OCI-LY7 (cell line): ENCODE data around the gene TLE1. TPM values are rescaled to one million over a fixed set of nuclear protein-coding genes. Genes with fewer than 3 reads are reported as not detected.

Experiments used
- BruUV-seq: library from RNA; stranded (reverse); fragments of 400-500 nt; replicated peaks from 2 replicates; lab custom pipeline; 2021; lab: Mats Ljungman, UMichigan
- CTCF ChIA-PET: fragments of 300-600 bp; sonication (Branson Sonifier 250); formaldehyde crosslinking; loops from one replicate; lab custom pipeline; 2022; ENCODE audit warnings: antibody characterized with exemption; ENCODE audit not compliant: unreplicated experiment; lab: Charles Lee
- POLR2A ChIA-PET: fragments of 300-600 bp; sonication (Branson Sonifier 250); formaldehyde crosslinking; loops from one replicate; lab custom pipeline; 2022; ENCODE audit warnings: antibody characterized with exemption; lab: Charles Lee
- DNase-seq: peaks from one replicate; pipeline ENCODE4 v3.0.0-alpha.2; 2015; ENCODE audit warnings: low spot score
- H2AFZ ChIP-seq: fragments of 200-600 bp; sonication (generic), shearing (Covaris generic); 2 replicates; pipeline ENCODE4 v1.6.1; 2014; ENCODE audit warnings: mild to moderate bottlenecking, antibody characterized with exemption, low read length, moderate library complexity
- H3K27ac ChIP-seq: fragments of 200-600 bp; sonication (generic); 2 replicates; pipeline ENCODE4 v1.5.1; 2014; ENCODE audit warnings: mixed run types, low read depth, mild to moderate bottlenecking, moderate library complexity, low read length, inconsistent platforms; ENCODE audit not compliant: poor library complexity, severe bottlenecking
- H3K36me3 ChIP-seq: fragments of 200-600 bp; sonication (generic); 2 replicates; pipeline ENCODE4 v1.6.1; 2014; ENCODE audit warnings: mild to moderate bottlenecking, antibody characterized with exemption, low read length, moderate library complexity, mixed read lengths; ENCODE audit not compliant: insufficient read depth
- H3K4me1 ChIP-seq: fragments of 200-600 bp; sonication (generic); 2 replicates; pipeline ENCODE4 v1.5.1; 2014; ENCODE audit warnings: mild to moderate bottlenecking, low read length; ENCODE audit not compliant: insufficient read depth, poor library complexity, severe bottlenecking
- H3K4me2 ChIP-seq: fragments of 200-600 bp; sonication (generic); 2 replicates; pipeline ENCODE4 v1.6.1; 2014; ENCODE audit warnings: mild to moderate bottlenecking, low read length
- H3K4me3 ChIP-seq: fragments of 200-600 bp; sonication (generic); 2 replicates; pipeline ENCODE4 v1.5.1; 2014; ENCODE audit warnings: mild to moderate bottlenecking, low read depth, low read length; ENCODE audit not compliant: poor library complexity, severe bottlenecking
- H3K79me2 ChIP-seq: fragments of 200-600 bp; sonication (generic); 2 replicates; pipeline ENCODE4 v1.6.1; 2016; ENCODE audit warnings: low read depth, mild to moderate bottlenecking, low read length, moderate library complexity, mixed read lengths; ENCODE audit not compliant: insufficient read depth
- H3K9me2 ChIP-seq: fragments of 200-600 bp; sonication (generic); 2 replicates; pipeline ENCODE4 v1.6.1; 2016; ENCODE audit warnings: mild to moderate bottlenecking, low read length, mixed read lengths; ENCODE audit not compliant: insufficient read depth
- H3K9me3 ChIP-seq: fragments of 200-600 bp; sonication (generic); 2 replicates; pipeline ENCODE4 v1.6.1; 2014; ENCODE audit warnings: mild to moderate bottlenecking, mixed run types, low read length, mixed read lengths
- H4K20me1 ChIP-seq: fragments of 200-600 bp; sonication (generic); 2 replicates; pipeline ENCODE4 v1.6.1; 2014; ENCODE audit warnings: mild to moderate bottlenecking, antibody characterized with exemption, low read length, moderate library complexity, mixed read lengths; ENCODE audit not compliant: insufficient read depth
- EZH2phosphoT487 ChIP-seq: fragments of 200-600 bp; sonication (generic); IDR thresholded peaks from 2 replicates; pipeline ENCODE4 v1.6.1; 2018; ENCODE audit warnings: low read depth, borderline replicate concordance, mild to moderate bottlenecking, mixed run types, antibody characterized with exemption, low read length, moderate library complexity, mixed read lengths
- intact Hi-C: fragments of 100-400 bp; cut with micrococcal nuclease; formaldehyde crosslinking; loops from one replicate; pipeline ENCODE4 v1.10.0; 2022; ENCODE audit not compliant: unreplicated experiment
- total RNA-seq, 2 experiments: library from RNA; depleted of rRNA in 1 of 2; stranded (reverse); fragments of >200 nt in 1 of 2; shearing (Covaris generic) in 1 of 2; gene quantifications; 2 replicates each; pipeline ENCODE4 v1.2.3, GENCODE V29; 2014 to 2022
- TF ChIP-seq, protein P1 (sequence below): fragments of 200-600 bp; sonication (generic); conservative IDR thresholded peaks from 2 replicates; pipeline ENCODE4 v1.5.1; 2014; ENCODE audit warnings: mild to moderate bottlenecking, antibody characterized with exemption, low read length, moderate library complexity, mixed read lengths

TLE1 gene
- total RNA-seq, 2 experiments from 2014 or later: 0.13 TPM; not detected in 1

DNA sequence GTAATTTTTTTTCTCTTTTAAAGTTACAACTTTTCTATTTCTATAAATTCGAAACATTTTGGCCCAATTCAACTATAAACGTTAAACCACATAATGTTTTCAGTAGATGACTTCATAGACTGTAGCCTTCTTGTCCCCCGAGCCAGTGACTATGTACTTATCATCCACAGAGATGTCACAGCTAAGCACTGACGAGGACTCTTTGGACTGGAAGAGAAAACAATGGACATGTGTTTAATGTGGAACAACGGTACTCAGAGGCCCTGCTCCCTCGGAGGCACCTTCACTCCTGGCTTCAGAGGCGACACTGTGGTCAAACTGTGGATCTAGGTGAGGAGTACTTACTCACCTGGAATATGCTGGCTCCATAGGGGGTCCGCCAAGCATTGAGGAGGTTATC lies 105.2 kb downstream of the TLE1 start:
- no TSS peak for BruUV-seq
- no peaks in the 10 kb centered on the region for H3K79me2 ChIP-seq
- H4K20me1 ChIP-seq: no peaks in the 10 kb centered on the region
- DNase-seq: no peak
- POLR2A ChIA-PET: no interaction called here
- H3K27ac ChIP-seq: no peak overlapping the region
- no peak overlapping the region for H2AFZ ChIP-seq
- CTCF ChIA-PET: no interaction called here
- intact Hi-C loops: no loop called here
- H3K4me2 ChIP-seq: no peak overlapping the region
- H3K9me3 ChIP-seq: no peaks in the 10 kb centered on the region
- no peaks in the 10 kb centered on the region for H3K9me2 ChIP-seq
- no peak overlapping the region for H3K4me3 ChIP-seq
- no peaks in the 10 kb centered on the region for H3K36me3 ChIP-seq
- no peaks in the 10 kb centered on the region for H3K4me1 ChIP-seq
- TF ChIP-seq, protein P1, sequence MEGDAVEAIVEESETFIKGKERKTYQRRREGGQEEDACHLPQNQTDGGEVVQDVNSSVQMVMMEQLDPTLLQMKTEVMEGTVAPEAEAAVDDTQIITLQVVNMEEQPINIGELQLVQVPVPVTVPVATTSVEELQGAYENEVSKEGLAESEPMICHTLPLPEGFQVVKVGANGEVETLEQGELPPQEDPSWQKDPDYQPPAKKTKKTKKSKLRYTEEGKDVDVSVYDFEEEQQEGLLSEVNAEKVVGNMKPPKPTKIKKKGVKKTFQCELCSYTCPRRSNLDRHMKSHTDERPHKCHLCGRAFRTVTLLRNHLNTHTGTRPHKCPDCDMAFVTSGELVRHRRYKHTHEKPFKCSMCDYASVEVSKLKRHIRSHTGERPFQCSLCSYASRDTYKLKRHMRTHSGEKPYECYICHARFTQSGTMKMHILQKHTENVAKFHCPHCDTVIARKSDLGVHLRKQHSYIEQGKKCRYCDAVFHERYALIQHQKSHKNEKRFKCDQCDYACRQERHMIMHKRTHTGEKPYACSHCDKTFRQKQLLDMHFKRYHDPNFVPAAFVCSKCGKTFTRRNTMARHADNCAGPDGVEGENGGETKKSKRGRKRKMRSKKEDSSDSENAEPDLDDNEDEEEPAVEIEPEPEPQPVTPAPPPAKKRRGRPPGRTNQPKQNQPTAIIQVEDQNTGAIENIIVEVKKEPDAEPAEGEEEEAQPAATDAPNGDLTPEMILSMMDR: no peak
- TF ChIP-seq EZH2phosphoT487: no peak

DNA sequence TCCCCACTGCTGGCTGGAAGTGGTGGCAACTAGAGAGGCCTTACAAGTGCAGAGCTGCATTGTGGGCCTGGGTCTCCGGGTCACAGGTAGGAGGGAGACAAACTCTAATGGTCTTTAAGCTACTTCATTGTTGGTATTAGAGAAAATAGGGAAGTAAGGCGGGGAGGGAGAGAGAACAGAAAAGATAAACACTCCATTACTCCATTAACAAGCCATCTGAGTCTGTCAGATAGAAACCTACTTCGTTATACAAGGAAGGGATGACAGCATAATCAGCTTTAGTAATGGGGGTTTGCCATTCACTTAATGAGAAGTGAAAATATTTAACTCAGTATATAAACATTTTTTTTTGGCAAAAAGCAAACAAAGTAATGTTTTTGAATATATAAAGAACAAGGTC lies 107.4 kb downstream of the TLE1 start:
- Histone ChIP-seq H3K4me2 (no peak overlapping the region), H3K9me3 (no peaks in the 10 kb centered on the region), H3K4me3 (no peak overlapping the region), H3K4me1 (no peaks in the 10 kb centered on the region), H2AFZ (no peak overlapping the region), H4K20me1 (no peaks in the 10 kb centered on the region), H3K36me3 (no peaks in the 10 kb centered on the region), H3K9me2 (no peaks in the 10 kb centered on the region), H3K27ac (no peak overlapping the region), H3K79me2 (no peaks in the 10 kb centered on the region)
- no TSS peak for BruUV-seq
- POLR2A ChIA-PET: no interaction called here
- intact Hi-C loops: no loop called here
- DNase-seq: no peak
- no peak for TF ChIP-seq EZH2phosphoT487
- TF ChIP-seq, protein P1: no peak
- CTCF ChIA-PET: no interaction called here

DNA sequence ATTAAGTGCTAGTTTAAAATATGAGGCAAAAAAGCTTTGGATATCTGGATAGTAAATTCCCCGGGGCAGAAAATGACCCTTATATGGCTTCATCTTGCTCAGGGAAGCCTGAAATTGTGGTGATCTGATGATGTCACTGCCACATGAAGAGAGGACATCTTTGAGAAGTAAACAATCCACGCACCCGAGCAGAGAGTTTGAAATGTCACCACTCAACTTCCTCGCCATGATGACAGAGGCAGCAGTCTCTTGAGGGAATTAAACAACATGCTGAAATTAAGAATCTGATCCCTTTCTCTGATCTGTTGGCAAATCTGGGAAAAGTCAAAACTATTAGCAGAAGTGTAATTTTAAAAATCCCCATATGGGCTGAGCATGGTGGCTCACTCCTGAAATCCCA lies 110.0 kb downstream of the TLE1 start:
- Histone ChIP-seq H3K4me3 (no peak overlapping the region), H3K36me3 (no peaks in the 10 kb centered on the region), H3K9me3 (no peaks in the 10 kb centered on the region), H2AFZ (no peak overlapping the region), H3K4me1 (no peaks in the 10 kb centered on the region), H4K20me1 (no peaks in the 10 kb centered on the region), H3K9me2 (no peaks in the 10 kb centered on the region), H3K4me2 (no peak overlapping the region), H3K79me2 (no peaks in the 10 kb centered on the region), H3K27ac (no peak overlapping the region)
- BruUV-seq: no TSS peak
- intact Hi-C loops: no loop called here
- CTCF ChIA-PET: no interaction called here
- no peak for DNase-seq
- POLR2A ChIA-PET: interaction anchor here (0.6 kb wide), 1 partner anchor 60 kb away, joined by 3 read pairs; no protein-coding TSS in a partner anchor
- no peak for TF ChIP-seq EZH2phosphoT487
- TF ChIP-seq, protein P1: no peak
